Stimulated activated CD4-positive, alpha-beta T cell treated with anti-CD3 and anti-CD28 coated beads, Interleukin-15, amount 100 ng/mL, for 48 hours (primary cell): ENCODE results near the gene EML3.
"Not testable (repeated sequence)": the region's sequence is repeated elsewhere in the genome, so short reads cannot be mapped to it uniquely, and the experiment has no call there.

Source experiments
- DNase-seq, 2 donors: peaks; one replicate each; pipeline ENCODE4 v3.0.0-alpha.2; 2020; ENCODE audit warnings: low read depth in 2 of 2

Gene EML3

GRCh38 chr11:62612366-62613290 lies at the start of gene EML3, which contains the start of gene ROM1:
EML3 (minus strand) TSS chr11:62612775; CDS start chr11:62612457, 318 bp downstream.
ROM1 (plus strand) TSS chr11:62613257; CDS start chr11:62613282, 25 bp downstream.
- DNase-seq, result peak; percentile 74 to 84

GRCh38 chr11:62656796-62657429 lies 44.3 kb upstream of the EML3 start:
- no peak for DNase-seq

- no peak for DNase-seq
Measured at GRCh38 chr11:62654297-62654696, 41.7 kb upstream of the EML3 start.

- DNase-seq, result no peak
Measured at GRCh38 chr11:62652161-62653006, 39.8 kb upstream of the EML3 start.

GRCh38 chr11:62650283-62650682 lies 37.7 kb upstream of the EML3 start:
- DNase-seq, result not testable (repeated sequence)

- no peak for DNase-seq
Measured at GRCh38 chr11:62649486-62649885, 36.9 kb upstream of the EML3 start.

- no peak for DNase-seq
Measured at GRCh38 chr11:62648967-62649364, 36.4 kb upstream of the EML3 start.

GRCh38 chr11:62648185-62648966 lies 35.8 kb upstream of the EML3 start:
- no peak for DNase-seq

GRCh38 chr11:62647609-62648005 lies 35.0 kb upstream of the EML3 start:
- DNase-seq, result no peak

- no peak for DNase-seq
Measured at GRCh38 chr11:62646825-62647608, 34.4 kb upstream of the EML3 start.

- DNase-seq, result peak; percentile 99 to 100
Measured at GRCh38 chr11:62645946-62646824, 33.6 kb upstream of the EML3 start, which contains the start of gene GANAB. GANAB (minus strand) TSS chr11:62646613; CDS start chr11:62646599, 14 bp downstream.

- no peak for DNase-seq
Measured at GRCh38 chr11:62645671-62645945, 33.0 kb upstream of the EML3 start.

GRCh38 chr11:62644220-62644619 lies 31.6 kb upstream of the EML3 start:
- no peak for DNase-seq

- DNase-seq, result no peak
Measured at GRCh38 chr11:62632492-62632891, 19.9 kb upstream of the EML3 start.

GRCh38 chr11:62627713-62628112 lies 15.1 kb upstream of the EML3 start:
- no peak for DNase-seq

GRCh38 chr11:62622476-62623089 lies 10.0 kb upstream of the EML3 start:
- DNase-seq, result no peak

GRCh38 chr11:62621567-62622470 lies 9.2 kb upstream of the EML3 start, which contains the start of gene B3GAT3:
B3GAT3 (minus strand) TSS chr11:62621986; CDS start chr11:62621947, 39 bp downstream.
- peak; percentile 93 to 95 for DNase-seq

- DNase-seq, result no peak
Measured at GRCh38 chr11:62621027-62621566, 8.5 kb upstream of the EML3 start.
